Ramos (cell line): ENCODE results near the gene YIPF3.
"Not testable (repeated sequence)": the region's sequence is repeated elsewhere in the genome, so short reads cannot be mapped to it uniquely, and the experiment has no call there.

Experiments used
- in situ Hi-C: fragments of 300-500 bp; cut with MboI; formaldehyde crosslinking; loops from one replicate; pipeline ENCODE4 v1.14.3; 2022; ENCODE audit warnings: low sequenced_read_pairs; ENCODE audit not compliant: unreplicated experiment

YIPF3 gene

GRCh38 chr6:43509984-43510826 lies 6.5 kb downstream of the YIPF3 start, which contains the start of gene LRRC73:
Gene LRRC73 (minus strand): TSS chr6:43510346. CDS start chr6:43509785, 561 bp downstream.
- in situ Hi-C loops = no loop called here

GRCh38 chr6:43509142-43509983 lies 7.4 kb downstream of the YIPF3 start:
- in situ Hi-C loops = no loop called here

GRCh38 chr6:43508481-43509141 lies 8.1 kb downstream of the YIPF3 start:
- in situ Hi-C loops = no loop called here

- in situ Hi-C loops = no loop called here
Measured at GRCh38 chr6:43506667-43507471, 9.9 kb downstream of the YIPF3 start.

- in situ Hi-C loops = no loop called here
Measured at GRCh38 chr6:43506171-43506570, 10.6 kb downstream of the YIPF3 start.

- in situ Hi-C loops = no loop called here
Measured at GRCh38 chr6:43505718-43506117, 11.0 kb downstream of the YIPF3 start.

- in situ Hi-C loops = loop anchor here (5.0 kb wide), 1 partner anchor 243 kb away; no protein-coding TSS in a partner anchor
Measured at GRCh38 chr6:43504756-43505593, 11.8 kb downstream of the YIPF3 start.

- in situ Hi-C loops = loop anchor here (5.0 kb wide), 1 partner anchor 241 kb away; no protein-coding TSS in a partner anchor
Measured at GRCh38 chr6:43503443-43503842, 13.3 kb downstream of the YIPF3 start.

- in situ Hi-C loops = loop anchor here (5.0 kb wide), 1 partner anchor 240 kb away; no protein-coding TSS in a partner anchor
Measured at GRCh38 chr6:43502666-43503065, 14.1 kb downstream of the YIPF3 start.

GRCh38 chr6:43500921-43501320 lies 15.8 kb downstream of the YIPF3 start:
- in situ Hi-C loops = loop anchor here (5.0 kb wide), 1 partner anchor 239 kb away; no protein-coding TSS in a partner anchor

- in situ Hi-C loops = no loop called here
Measured at GRCh38 chr6:43499028-43499815, 17.5 kb downstream of the YIPF3 start.

GRCh38 chr6:43498291-43498690 lies 18.4 kb downstream of the YIPF3 start:
- in situ Hi-C loops = not testable (repeated sequence)

- in situ Hi-C loops = no loop called here
Measured at GRCh38 chr6:43497689-43498088, 19.0 kb downstream of the YIPF3 start.

- in situ Hi-C loops = no loop called here
Measured at GRCh38 chr6:43497129-43497396, 19.7 kb downstream of the YIPF3 start.

- in situ Hi-C loops = no loop called here
Measured at GRCh38 chr6:43496370-43497128, 20.2 kb downstream of the YIPF3 start.

- in situ Hi-C loops = no loop called here
Measured at GRCh38 chr6:43495409-43495941, 21.3 kb downstream of the YIPF3 start.

- in situ Hi-C loops = no loop called here
Measured at GRCh38 chr6:43494766-43495165, 22.0 kb downstream of the YIPF3 start.
